Measurements from ENCODE around the gene TMEM229B. TPM values are rescaled to one million over a fixed set of nuclear protein-coding genes. Genes with fewer than 3 reads are reported as not detected.

Gene TMEM229B
- total RNA-seq, 1 donor from 2014 or later: 2.9 TPM

- DNase-seq (ENCODE audit: low spot score) (no peak), ATAC-seq (no peak)
- intact Hi-C loops (cut with DNase I): no loop called here
These were observed 4.0 kb upstream of the TMEM229B start for GRCh38 chr14:67492538-67492937.

DNA sequence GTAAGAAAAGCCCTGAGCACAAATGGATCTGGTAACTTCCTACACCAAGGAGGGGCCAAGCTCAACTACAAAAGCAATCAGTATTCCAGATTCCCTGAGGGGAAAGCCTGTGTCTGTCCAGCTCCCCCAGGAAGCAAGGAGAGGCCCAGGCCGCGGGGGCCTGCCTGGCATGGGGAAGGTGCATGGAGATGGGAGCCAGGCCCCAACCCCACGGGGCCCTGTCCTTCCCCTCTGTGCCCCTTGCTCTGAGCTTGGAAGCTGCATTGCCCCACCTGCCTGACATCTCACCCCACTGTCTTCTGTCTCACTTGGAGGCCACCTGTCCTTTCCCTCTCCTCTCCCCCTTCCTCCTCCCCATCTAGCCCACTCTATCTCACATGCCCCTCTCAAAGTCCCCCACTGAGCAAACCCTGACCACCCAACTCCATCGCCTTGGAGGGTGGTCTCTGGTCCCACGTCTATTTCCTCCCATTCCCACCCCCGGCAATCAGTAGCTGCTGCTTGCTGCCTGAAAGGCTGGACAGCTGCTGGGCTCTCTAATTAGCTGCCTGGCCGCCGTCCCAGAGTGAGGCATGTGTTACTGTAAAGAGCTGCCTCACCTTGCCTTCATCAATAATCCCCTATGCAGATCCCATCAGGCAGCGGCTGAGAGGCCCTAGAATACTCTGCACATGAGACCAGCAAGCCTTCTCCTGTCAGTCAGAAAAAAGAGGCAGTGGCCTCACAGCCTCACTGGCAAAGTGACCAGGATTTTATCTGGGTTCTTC lies 3.4 kb upstream of the TMEM229B start:
- intact Hi-C loops (cut with DNase I): no loop called here
- ATAC-seq (no peak), DNase-seq (ENCODE audit: low spot score) (no peak)

DNA sequence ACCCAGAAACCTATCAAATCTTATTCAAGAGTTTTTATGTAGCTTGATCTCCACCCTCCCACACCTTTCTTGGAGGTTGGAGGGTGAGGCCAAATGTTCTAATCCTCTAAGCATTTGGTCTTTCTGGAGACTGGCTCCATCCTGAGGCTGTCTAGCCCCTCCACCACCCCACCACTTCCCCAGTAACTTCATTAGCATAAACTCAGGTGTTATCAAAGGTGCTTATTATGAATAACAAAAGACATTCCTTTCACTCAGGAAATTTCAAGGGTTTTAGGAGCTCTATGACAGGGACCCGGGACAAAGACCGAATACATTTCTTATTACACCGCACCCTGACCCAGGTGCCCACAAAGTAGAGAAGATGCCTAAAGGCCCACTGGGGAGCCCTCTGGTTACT lies 2.8 kb upstream of the TMEM229B start:
- no peak for DNase-seq (ENCODE audit: low spot score)
- no peak for ATAC-seq
- intact Hi-C loops (cut with DNase I): no loop called here

GRCh38 chr14:67490196-67490595 lies 1.7 kb upstream of the TMEM229B start:
- intact Hi-C loops (cut with DNase I): no loop called here
- DNase-seq (ENCODE audit: low spot score) (no peak), ATAC-seq (no peak)

DNA sequence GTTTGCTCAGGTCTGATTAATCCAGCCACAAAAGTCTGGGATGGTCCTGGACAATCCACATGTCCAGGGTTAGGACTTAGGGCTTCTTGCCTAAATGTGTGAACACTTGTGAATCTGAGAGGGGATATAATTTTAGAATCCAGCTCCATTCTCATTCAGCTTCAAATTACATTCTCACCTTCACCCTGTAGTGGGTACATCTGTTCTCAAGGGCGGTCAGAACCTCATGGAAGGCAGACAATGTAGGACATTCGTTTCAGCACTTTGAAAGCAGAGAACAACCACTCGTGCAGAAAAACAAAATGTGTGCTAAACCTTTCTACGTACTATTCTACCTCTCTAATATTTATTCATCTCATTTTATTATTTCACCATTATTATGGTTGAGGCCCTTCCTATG lies 1.2 kb downstream of the TMEM229B start:
- DNase-seq (ENCODE audit: low spot score): no peak
- intact Hi-C loops (cut with DNase I): loop anchor here (5.0 kb wide), 1 partner anchor 1525 kb away; no protein-coding TSS in a partner anchor
- ATAC-seq: no peak

GRCh38 chr14:67486890-67487289 lies 1.6 kb downstream of the TMEM229B start:
- DNase-seq (ENCODE audit: low spot score) (no peak), ATAC-seq (no peak)
- intact Hi-C loops (cut with DNase I): loop anchor here (5.0 kb wide), 1 partner anchor 1525 kb away; no protein-coding TSS in a partner anchor

GRCh38 chr14:67485501-67486095 lies 2.9 kb downstream of the TMEM229B start:
- intact Hi-C loops (cut with DNase I): loop anchor here (5.0 kb wide), 1 partner anchor 1527 kb away; no protein-coding TSS in a partner anchor
- ATAC-seq: no peak
- no peak for DNase-seq (ENCODE audit: low spot score)

GRCh38 chr14:67483579-67484285 lies 4.8 kb downstream of the TMEM229B start:
- intact Hi-C loops (cut with DNase I): no loop called here
- no peak for ATAC-seq
- no peak for DNase-seq (ENCODE audit: low spot score)

DNA sequence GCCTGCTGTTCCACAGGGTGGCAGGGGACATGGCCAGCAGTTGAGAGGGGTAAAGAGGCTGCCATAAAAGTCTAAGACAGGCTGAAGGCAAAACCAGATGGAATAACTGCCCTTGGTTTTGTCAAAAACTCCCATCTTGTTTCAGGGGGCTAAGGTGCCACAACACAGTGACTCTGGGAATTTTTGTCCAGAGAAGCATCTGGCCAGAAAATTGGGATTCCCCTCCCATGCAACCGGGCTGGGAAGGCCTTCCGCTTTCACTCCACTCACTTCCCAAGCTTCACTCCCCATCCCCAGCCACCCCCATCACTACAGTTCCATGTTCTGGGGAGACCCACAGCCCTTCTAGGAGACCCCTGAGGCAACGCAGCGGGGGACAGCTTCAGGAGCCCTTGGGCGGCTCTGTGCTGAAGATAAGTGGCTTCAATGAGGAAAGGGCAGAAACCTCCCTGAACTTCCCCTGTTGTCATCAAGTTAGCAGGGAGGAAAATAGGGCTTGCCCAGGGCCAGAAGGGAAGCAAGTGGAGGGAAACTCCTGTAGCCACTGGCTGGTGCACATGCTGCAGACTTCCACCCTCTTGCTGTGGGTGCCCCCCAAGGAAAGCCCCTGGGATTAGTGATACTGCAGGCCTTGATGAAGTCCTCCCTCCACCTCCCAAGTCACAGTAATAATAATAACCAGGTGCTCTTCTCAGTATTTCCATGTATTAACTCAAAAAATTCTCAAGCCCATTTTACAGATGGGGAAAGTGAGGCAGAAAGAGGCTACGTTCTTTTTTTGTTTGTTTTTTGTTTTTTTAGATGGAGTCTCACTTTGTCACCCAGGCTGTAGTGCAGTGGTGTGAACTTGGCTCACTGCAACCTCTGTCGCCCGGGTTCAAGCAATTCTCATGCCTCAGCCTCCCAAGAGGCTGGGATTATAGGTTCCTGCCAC lies 6.0 kb downstream of the TMEM229B start:
- no peak for ATAC-seq
- intact Hi-C loops (cut with DNase I): no loop called here
- DNase-seq (ENCODE audit: low spot score): no peak

DNA sequence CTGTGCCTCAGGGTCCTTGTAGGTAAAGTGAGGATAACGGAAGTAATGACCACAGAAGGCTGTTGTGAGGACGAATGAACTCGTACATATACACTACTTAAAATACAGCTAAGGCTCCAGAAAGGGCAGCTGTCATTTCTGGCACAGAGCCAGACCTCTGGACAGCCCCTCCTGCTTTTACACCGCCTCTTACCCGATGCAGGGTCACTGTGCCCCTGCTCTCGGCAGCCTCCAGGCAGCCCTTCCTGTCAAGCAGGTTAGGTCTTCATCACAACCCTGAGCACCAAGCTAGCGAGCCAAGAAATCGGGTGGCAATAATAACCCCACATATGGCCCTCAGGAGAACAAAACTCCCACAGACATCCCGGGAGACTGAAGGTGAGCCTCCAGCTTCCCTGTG lies 8.5 kb downstream of the TMEM229B start:
- ATAC-seq (no peak), DNase-seq (ENCODE audit: low spot score) (no peak)
- intact Hi-C loops (cut with DNase I): no loop called here

DNA sequence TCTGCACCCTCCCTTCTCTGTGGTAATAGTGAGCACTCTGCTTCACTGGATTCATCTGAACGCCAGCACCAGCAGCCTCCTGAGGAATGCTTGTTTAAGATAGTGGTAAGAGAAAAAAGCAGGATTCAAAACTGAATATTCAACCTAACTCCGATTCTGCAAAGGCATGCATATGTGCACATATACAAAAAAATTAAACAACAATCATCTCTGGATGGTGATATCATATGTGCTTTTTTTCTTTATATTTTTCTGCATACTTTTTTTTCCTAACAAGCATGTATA lies 9.8 kb downstream of the TMEM229B start:
- ATAC-seq: no peak
- intact Hi-C loops (cut with DNase I): no loop called here
- DNase-seq (ENCODE audit: low spot score): no peak

DNA sequence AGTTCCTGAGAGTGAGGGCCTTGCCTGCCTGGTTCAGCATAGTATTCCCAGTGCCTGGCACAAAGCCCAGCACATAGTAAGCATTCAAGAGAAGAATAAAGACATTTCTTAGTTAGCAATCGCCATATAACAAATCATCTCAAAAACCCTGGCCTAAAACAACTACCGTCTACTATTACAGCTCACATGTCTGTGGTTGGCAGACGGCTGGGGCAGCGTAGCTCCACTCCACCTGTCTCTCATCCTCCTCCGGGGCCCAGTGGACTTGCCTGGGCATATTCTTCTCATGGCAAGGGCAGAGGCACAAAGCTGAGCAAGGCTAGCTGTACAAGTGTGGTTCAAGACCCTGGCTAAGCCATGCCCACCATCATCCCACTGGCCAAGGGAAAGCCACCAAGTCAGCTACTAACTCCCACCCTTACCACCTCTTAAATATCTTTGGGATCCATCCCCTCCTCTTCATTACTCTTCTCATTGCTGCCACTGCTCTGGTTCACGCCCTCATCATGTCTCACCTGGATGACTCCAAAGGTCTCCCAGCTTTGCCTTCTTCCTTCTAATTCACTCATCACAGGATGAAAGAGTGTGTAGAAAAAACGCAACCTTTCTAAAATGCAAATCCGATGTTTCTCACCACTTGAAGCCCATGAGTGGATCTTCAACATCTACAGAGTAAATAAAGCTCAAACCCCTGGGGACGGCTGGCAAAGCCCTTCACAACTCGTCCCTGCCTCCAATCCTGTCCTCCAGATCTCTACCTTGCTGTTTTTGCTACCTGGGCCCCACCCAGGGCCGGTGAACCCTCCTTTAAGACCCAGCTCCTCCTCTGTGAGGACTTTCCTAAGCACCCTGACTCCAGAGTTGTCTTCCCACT lies 10.4 kb downstream of the TMEM229B start:
- intact Hi-C loops (cut with DNase I): no loop called here
- DNase-seq (ENCODE audit: low spot score) (no peak), ATAC-seq (no peak)

DNA sequence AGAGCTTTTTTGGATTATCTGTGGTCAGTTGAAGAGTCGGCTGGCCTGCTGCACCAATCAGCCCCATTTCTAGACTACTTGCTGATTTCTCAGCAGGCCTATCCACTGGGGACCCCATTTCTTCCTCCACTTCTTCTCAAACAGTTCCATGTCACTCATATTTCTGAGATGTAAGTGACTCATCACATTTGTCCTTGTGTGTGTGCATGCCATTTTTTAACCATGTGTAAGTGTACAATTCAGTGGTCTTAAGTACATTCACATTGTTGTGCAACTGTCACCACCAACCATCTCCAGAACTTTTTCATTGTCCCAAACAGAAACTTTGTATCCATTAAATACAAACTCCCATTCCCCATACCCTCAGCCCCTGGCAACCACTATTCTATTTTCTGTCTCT lies 14.2 kb downstream of the TMEM229B start:
- intact Hi-C loops (cut with DNase I): no loop called here
- ATAC-seq (no peak), DNase-seq (ENCODE audit: low spot score) (no peak)

- intact Hi-C loops (cut with DNase I): no loop called here
- ATAC-seq (no peak), DNase-seq (ENCODE audit: low spot score) (no peak)
These were observed 15.0 kb downstream of the TMEM229B start for GRCh38 chr14:67473290-67474082.

- intact Hi-C loops (cut with DNase I): no loop called here
- DNase-seq (ENCODE audit: low spot score) (no peak), ATAC-seq (no peak)
These were observed 15.8 kb downstream of the TMEM229B start for GRCh38 chr14:67472726-67473125.

- intact Hi-C loops (cut with DNase I): no loop called here
- ATAC-seq: no peak
- no peak for DNase-seq (ENCODE audit: low spot score)
These were observed 18.6 kb downstream of the TMEM229B start for GRCh38 chr14:67469954-67470353.

DNA sequence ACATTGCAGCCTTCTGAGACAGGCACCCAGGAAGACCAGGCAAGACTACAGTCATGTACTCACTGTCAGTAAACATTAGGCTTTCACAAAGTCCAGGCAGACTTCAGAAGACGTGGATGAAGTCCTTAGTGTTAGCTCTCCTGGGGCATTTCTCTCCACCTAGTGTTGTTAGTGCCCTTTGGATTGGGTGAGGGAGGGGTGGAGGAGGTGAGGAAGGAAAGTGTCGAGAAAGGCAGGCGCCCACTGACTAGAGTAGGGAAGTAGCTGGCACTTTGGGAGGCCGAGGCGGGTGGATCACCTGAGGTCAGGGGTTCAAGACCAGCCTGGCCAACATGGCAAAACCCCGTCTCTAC lies 20.2 kb downstream of the TMEM229B start:
- intact Hi-C loops (cut with DNase I): no loop called here
- no peak for ATAC-seq
- DNase-seq (ENCODE audit: low spot score): no peak

DNA sequence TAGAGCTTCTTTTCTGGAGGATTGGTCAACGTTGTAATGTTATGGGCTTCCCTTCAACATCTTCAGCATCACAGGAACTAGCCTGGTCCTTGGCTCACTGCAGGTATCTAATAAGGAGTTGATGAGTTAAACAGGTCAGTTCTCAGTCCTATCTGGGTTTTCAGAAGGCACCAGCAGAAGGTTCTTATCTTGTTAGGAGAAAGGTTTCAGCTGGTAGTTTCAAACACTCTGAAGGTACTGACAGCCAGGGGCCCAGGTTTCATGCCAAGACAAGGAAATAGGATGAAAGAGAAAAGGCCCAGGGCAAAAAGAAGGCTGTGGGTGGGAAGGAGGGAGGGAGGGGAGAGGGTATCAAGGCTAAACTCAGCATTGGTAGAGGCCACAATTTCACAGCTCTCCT lies 21.4 kb downstream of the TMEM229B start:
- DNase-seq (ENCODE audit: low spot score) (no peak), ATAC-seq (no peak)
- intact Hi-C loops (cut with DNase I): no loop called here
